GM20000 (cell line): Measurements from ENCODE around the gene CRADD.

Source experiments
- DNase-seq: peaks from one replicate; pipeline ENCODE4 v3.0.0; 2012; ENCODE audit warnings: low spot score
- TF ChIP-seq, protein P1 (sequence below): IDR thresholded peaks from 2 replicates; pipeline ENCODE4 v1.5.1; 2012; ENCODE audit warnings: mild to moderate bottlenecking, control low read depth; ENCODE audit errors: extremely low read depth, missing control alignments

The CRADD gene

DNA sequence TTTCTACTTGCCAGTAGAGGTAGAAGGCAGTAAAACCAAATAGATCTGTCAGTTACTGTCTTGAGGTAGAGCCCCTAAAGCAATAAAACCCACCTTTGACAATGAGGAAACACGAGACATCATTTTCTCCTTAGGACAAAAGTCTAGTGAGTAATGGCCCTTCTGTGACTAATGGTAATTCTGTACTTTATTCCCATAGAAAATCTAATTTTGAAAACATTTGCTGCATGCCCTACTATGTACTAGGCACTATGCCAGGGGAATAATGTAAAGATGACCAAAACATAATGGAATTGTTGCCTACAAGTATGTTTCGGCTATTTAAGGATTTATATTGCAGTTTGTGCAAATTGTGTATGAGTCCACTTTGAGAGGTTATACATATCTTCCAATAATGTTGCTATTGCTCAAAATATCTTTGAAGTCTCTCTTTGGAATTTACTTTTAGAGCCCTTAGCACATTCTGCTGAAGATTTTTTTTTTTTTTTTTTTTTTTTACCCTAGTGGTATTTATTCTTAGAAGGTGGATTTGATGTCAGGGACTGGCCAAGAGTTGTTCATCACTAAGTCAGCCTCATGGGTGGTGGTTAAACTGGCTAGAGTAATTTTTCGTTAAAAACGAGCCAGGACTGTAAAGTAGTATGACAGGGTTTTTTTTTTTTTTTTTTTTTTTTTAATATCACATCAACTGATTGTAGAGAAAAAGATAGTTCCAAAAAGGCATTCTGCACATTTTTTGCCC, 109.7 kb downstream of the CRADD start:
- TF ChIP-seq, protein P1, sequence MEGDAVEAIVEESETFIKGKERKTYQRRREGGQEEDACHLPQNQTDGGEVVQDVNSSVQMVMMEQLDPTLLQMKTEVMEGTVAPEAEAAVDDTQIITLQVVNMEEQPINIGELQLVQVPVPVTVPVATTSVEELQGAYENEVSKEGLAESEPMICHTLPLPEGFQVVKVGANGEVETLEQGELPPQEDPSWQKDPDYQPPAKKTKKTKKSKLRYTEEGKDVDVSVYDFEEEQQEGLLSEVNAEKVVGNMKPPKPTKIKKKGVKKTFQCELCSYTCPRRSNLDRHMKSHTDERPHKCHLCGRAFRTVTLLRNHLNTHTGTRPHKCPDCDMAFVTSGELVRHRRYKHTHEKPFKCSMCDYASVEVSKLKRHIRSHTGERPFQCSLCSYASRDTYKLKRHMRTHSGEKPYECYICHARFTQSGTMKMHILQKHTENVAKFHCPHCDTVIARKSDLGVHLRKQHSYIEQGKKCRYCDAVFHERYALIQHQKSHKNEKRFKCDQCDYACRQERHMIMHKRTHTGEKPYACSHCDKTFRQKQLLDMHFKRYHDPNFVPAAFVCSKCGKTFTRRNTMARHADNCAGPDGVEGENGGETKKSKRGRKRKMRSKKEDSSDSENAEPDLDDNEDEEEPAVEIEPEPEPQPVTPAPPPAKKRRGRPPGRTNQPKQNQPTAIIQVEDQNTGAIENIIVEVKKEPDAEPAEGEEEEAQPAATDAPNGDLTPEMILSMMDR, result no peak
- no peak for DNase-seq

DNA sequence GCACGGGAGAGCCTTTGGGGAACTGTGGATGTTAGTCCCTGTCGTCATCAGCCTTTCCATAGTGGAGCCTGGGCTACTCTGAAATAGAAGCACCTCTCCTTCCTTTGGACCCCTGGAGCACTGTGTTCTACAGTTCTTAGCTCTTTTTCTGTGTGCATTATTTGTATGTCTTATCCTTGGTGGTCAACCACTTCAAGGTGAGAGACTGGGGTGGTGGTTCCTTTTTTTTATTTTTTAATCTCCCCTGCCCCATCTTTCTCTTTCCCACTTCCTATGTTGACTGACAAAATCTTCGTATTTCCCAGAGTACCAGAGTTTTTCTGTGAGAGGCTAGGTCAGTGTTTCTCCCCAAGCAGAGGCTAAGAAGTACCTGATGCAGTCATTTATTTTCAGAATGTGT, 111.7 kb downstream of the CRADD start:
- DNase-seq, result no peak
- TF ChIP-seq, protein P1, result no peak

DNA sequence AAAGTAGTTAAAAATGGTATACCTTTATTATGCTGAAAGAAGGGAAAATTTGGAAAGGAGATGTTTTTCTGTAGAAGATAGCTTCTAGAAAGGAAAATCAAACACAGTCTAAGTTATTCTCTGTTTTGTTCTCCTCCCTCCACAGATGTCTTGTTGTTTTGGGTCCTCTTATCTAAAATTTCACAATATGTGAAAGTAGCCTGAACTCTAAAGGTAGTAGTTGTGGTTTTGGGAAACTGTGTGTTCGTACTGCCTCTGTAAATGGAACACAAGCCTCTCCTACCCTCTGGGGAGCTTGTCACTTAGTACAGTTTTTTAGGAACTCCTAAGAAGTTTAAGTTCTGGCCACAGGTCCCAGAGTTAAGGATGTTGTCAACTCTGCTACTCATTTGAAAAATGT, 112.6 kb downstream of the CRADD start:
- DNase-seq, result no peak
- TF ChIP-seq, protein P1, result no peak

DNA sequence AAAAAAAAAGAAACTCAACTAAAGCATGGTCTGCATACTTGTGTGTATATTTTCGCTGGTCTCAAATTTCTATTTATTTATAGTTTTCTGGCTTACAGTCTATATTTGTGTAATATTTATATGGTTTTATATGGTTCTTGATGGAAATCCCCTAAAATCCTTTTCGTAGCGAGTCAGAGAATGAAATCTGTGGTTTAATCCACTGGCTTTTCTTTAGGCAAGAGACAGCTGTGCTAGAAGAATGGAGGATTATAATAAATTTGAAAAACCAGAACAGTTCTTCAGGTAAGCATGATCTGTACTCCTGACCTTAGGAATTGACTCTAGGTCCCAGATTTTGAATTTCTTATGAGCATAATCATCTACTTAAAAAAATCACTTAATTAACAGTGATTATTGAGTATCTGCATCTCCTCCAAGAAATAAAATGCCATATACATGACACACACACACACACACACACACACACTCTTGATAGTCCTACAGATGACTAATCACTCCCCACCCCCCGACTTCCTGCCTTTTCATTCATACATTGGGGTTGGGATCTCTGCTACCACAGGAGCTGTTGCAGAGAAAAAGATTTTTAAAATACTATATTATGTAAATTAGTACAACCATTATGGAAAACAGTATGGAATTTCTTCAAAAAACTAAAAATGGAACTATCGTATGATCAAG, 113.4 kb downstream of the CRADD start:
- TF ChIP-seq, protein P1, result no peak
- no peak for DNase-seq

DNA sequence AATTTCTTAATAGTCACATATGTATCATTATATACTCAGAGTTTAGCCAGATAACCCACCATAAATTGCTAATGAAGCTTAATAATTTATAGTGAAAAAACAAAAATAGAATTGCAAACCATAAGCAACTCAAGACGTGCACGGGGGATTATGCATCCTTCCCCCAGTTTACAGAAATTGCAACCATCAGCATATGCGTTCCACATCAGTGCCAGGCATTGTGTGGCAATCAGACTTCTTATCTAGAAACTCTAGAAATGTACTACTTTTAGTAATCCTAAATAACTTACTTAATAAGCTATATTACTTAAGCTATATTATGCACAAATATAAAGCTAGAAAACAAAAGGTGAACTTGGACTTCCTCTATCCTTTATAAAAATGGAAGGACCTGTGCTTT, 115.8 kb downstream of the CRADD start:
- TF ChIP-seq, protein P1, result no peak
- DNase-seq, result no peak

DNA sequence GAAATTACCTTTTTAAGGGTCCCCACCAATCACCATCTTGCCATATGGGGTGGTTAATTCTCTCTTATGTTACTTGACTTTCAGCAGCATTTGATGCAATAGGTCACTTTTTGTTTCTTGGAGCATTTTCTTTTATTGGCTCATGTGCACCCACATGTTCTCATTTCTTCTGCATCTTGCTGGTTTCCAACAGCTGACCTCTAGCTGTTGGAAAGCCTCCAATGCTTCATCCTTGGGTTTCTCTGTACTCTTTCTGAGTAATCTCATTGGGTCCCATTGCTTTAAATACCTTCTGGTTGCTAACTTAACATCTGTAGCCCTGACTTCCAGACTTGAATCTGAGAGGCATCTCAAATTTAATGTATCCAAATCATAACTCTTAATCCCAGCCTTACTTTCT, 116.8 kb downstream of the CRADD start:
- TF ChIP-seq, protein P1, result no peak
- no peak for DNase-seq

DNA sequence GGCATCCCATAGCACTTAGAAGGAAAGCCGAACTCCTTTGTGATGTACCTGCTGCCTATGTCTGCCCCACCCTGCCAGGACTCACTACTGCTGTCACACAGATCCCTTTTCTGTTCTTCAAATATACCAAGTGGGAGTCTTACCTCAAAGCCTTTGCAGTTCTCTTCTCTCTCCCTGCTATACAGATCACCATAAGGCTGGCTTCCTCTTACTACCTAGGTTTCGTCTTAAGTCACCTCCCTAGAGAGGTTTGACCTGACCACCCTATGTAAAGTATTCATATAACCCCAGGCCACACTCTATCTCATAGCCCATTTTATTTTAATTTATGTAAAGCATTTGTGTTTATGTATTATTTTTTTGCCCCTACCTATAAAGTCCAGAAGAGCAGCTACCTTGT, 117.6 kb downstream of the CRADD start:
- no peak for DNase-seq
- TF ChIP-seq, protein P1, result no peak
